SK-N-SH (cell line): Measurements from ENCODE around the gene TMEM221. TPM values are rescaled to one million over a fixed set of nuclear protein-coding genes. Genes with fewer than 3 reads are reported as not detected.

Source experiments
- CTCF ChIA-PET: fragments of 300-600, 350-600 bp; formaldehyde crosslinking; extraction: SDS; loops from one replicate; lab custom pipeline; 2021; lab: Yijun Ruan, JAX
- POLR2A ChIA-PET: fragments of 350-600 bp; sonication (Branson Sonifier 250); formaldehyde crosslinking; extraction: SDS; loops from one replicate; lab custom pipeline; 2020; ENCODE audit warnings: antibody characterized with exemption, inconsistent platforms; lab: Yijun Ruan, JAX
- DNase-seq: peaks from one replicate; pipeline ENCODE4 v3.0.0; 2012
- H2AFZ ChIP-seq: fragments of 200-600 bp; sonication (generic); 2 replicates; pipeline ENCODE4 v1.8.1; 2016; ENCODE audit warnings: antibody characterized with exemption, mild to moderate bottlenecking, low read depth
- H3F3A ChIP-seq: fragments of 200-600 bp; sonication (generic); replicated peaks from 2 replicates; pipeline ENCODE3; 2016; ENCODE audit warnings: antibody characterized with exemption, mild to moderate bottlenecking; ENCODE audit not compliant: insufficient read depth
- H3K27ac ChIP-seq, 2 experiments: fragments of 200-500 bp in 1 of 2; fragments of 200-600 bp in 1 of 2; sonication (Bioruptor generic) in 1 of 2; sonication (generic), shearing (Covaris generic) in 1 of 2; 2 replicates each; pipeline versions ENCODE4 v1.5.1 to v1.6.1; 2014 to 2016; ENCODE audit warnings: low read depth in 2 of 2, inconsistent platforms in 1 of 2, low read length in 1 of 2, mild to moderate bottlenecking in 1 of 2, mixed read lengths in 1 of 2
- H3K27me3 ChIP-seq: fragments of 200-600 bp; sonication (generic), shearing (Covaris generic); 2 replicates; pipeline ENCODE4 v1.6.1; 2016; ENCODE audit warnings: mixed run types; ENCODE audit not compliant: insufficient read depth
- H3K36me3 ChIP-seq, 2 experiments: fragments of 200-500 bp in 1 of 2; fragments of 200-600 bp in 1 of 2; sonication (Bioruptor generic) in 1 of 2; sonication (generic) in 1 of 2; replicated peaks in 1 of 2; 2 replicates each; pipeline versions ENCODE3 to v1.5.1; 2014 to 2016; ENCODE audit warnings: low read length in 1 of 2, mild to moderate bottlenecking in 1 of 2; ENCODE audit not compliant: insufficient read depth in 2 of 2, control insufficient read depth in 1 of 2
- H3K4me1 ChIP-seq, 2 experiments: fragments of 200-500 bp in 1 of 2; fragments of 200-600 bp in 1 of 2; sonication (Bioruptor generic) in 1 of 2; sonication (generic), shearing (Covaris generic) in 1 of 2; 2 replicates each; pipeline versions ENCODE4 v1.5.1 to v1.6.1; 2014 to 2016; ENCODE audit warnings: low read depth in 1 of 2, low read length in 1 of 2, mixed run types in 1 of 2; ENCODE audit not compliant: insufficient read depth in 2 of 2, control insufficient read depth in 1 of 2
- H3K4me2 ChIP-seq: fragments of 200-600 bp; sonication (generic), shearing (Covaris generic); 2 replicates; pipeline ENCODE4 v1.6.1; 2017; ENCODE audit warnings: mixed run types
- H3K4me3 ChIP-seq, 2 experiments: fragments of 200-500 bp in 1 of 2; fragments of 200-600 bp in 1 of 2; sonication (Bioruptor generic) in 1 of 2; sonication (generic), shearing (Covaris generic) in 1 of 2; 2 replicates each; pipeline versions ENCODE4 v1.5.1 to v1.8.1; 2014 to 2016; ENCODE audit warnings: low read depth in 2 of 2, inconsistent platforms in 1 of 2, low read length in 1 of 2, mild to moderate bottlenecking in 1 of 2, mixed read lengths in 1 of 2, moderate library complexity in 1 of 2
- H3K79me2 ChIP-seq: fragments of 200-600 bp; sonication (generic); 2 replicates; pipeline ENCODE4 v1.8.1; 2017; ENCODE audit warnings: mild to moderate bottlenecking; ENCODE audit not compliant: insufficient read depth
- H3K9ac ChIP-seq: fragments of 200-600 bp; sonication (generic); 2 replicates; pipeline ENCODE4 v1.6.1; 2017; ENCODE audit warnings: mixed run types
- H3K9me2 ChIP-seq: fragments of 200-600 bp; sonication (generic); 2 replicates; pipeline ENCODE4 v1.6.1; 2017; ENCODE audit warnings: mixed run types
- H3K9me3 ChIP-seq: fragments of 200-600 bp; sonication (generic); 2 replicates; pipeline ENCODE4 v1.6.1; 2017; ENCODE audit warnings: mixed run types, mild to moderate bottlenecking, moderate library complexity
- H4K20me1 ChIP-seq: fragments of 200-600 bp; sonication (generic); 2 replicates; pipeline ENCODE4 v1.6.1; 2017; ENCODE audit warnings: mild to moderate bottlenecking, mixed run types; ENCODE audit not compliant: insufficient read depth
- CHD2 ChIP-seq: fragments of 150-350 bp; IDR thresholded peaks from 2 replicates; pipeline ENCODE4 v1.6.1; 2018; ENCODE audit warnings: low read length; ENCODE audit not compliant: partially characterized antibody
- ELF1 ChIP-seq: IDR thresholded peaks from 2 replicates; pipeline ENCODE4 v1.4.0; 2012
- FOSL2 ChIP-seq: IDR thresholded peaks from 2 replicates; pipeline ENCODE4 v1.4.0; 2012; ENCODE audit warnings: low read depth, mild to moderate bottlenecking, moderate library complexity, borderline replicate concordance
- FOXJ3 ChIP-seq: sonication (generic); formaldehyde crosslinking; IDR thresholded peaks from 2 replicates; pipeline ENCODE4 v1.5.1; 2020; ENCODE audit warnings: mild to moderate bottlenecking, missing genetic modification reagents
- FOXM1 ChIP-seq: IDR thresholded peaks from 2 replicates; pipeline ENCODE4 v1.4.0; 2012; ENCODE audit warnings: low read depth, mild to moderate bottlenecking
- GABPA ChIP-seq: IDR thresholded peaks from 2 replicates; pipeline ENCODE4 v1.4.0; 2012; ENCODE audit warnings: low read depth, mild to moderate bottlenecking
- GATA2 ChIP-seq: sonication (generic); formaldehyde crosslinking; IDR thresholded peaks from 2 replicates; pipeline ENCODE4 v1.5.0; 2020; ENCODE audit warnings: mild to moderate bottlenecking, missing genetic modification reagents
- NFIC ChIP-seq: IDR thresholded peaks from 2 replicates; pipeline ENCODE4 v1.4.0; 2012; ENCODE audit warnings: borderline replicate concordance
- NRF1 ChIP-seq: IDR thresholded peaks from 2 replicates; pipeline ENCODE4 v1.6.1; 2012; ENCODE audit warnings: low read depth, mild to moderate bottlenecking, low read length
- POLR2AphosphoS5 ChIP-seq: IDR thresholded peaks from 2 replicates; pipeline ENCODE4 v1.6.1; 2012; ENCODE audit warnings: low read depth, low read length
- RAD21 ChIP-seq: IDR thresholded peaks from 2 replicates; pipeline ENCODE4 v1.6.1; 2012; ENCODE audit warnings: mild to moderate bottlenecking, low read length
- RCOR1 ChIP-seq: fragments of 150-350 bp; IDR thresholded peaks from 2 replicates; pipeline ENCODE4 v1.6.1; 2017; ENCODE audit warnings: antibody characterized with exemption, low read length
- REST ChIP-seq: IDR thresholded peaks from 2 replicates; pipeline ENCODE4 v1.6.1; 2012; ENCODE audit warnings: mild to moderate bottlenecking, low read depth, low read length, moderate library complexity
- RFX5 ChIP-seq: IDR thresholded peaks from 2 replicates; pipeline ENCODE4 v1.6.1; 2012; ENCODE audit warnings: mild to moderate bottlenecking, improper control_type of control experiment, low read length
- TEAD4 ChIP-seq: IDR thresholded peaks from 2 replicates; pipeline ENCODE4 v1.4.0; 2012; ENCODE audit warnings: mild to moderate bottlenecking, borderline replicate concordance; ENCODE audit not compliant: insufficient read depth
- ZBTB33 ChIP-seq: IDR thresholded peaks from 2 replicates; pipeline ENCODE4 v1.4.0; 2012; ENCODE audit warnings: low read depth, borderline replicate concordance
- WGBS: methylation state at CpG from one replicate; pipeline ENCODE4 v1.1.6; 2017; ENCODE audit warnings: low lambda C conversion rate; 5-methylcytosine and 5-hydroxymethylcytosine counted together
- polyA plus RNA-seq, 3 experiments: library from polyadenylated mRNA; depleted of rRNA; stranded (reverse); fragments of >200 nt; gene quantifications; 2 replicates each; pipeline ENCODE4 v1.2.3, GENCODE V29; 2012
- TF ChIP-seq, protein P1 (sequence below): IDR thresholded peaks from 2 replicates; pipeline ENCODE4 v1.4.0; 2012; ENCODE audit warnings: low read depth

Gene TMEM221
- polyA plus RNA-seq, 1 of the 3 experiments (the other 2 are of a cell fraction): 0.62 TPM

DNA sequence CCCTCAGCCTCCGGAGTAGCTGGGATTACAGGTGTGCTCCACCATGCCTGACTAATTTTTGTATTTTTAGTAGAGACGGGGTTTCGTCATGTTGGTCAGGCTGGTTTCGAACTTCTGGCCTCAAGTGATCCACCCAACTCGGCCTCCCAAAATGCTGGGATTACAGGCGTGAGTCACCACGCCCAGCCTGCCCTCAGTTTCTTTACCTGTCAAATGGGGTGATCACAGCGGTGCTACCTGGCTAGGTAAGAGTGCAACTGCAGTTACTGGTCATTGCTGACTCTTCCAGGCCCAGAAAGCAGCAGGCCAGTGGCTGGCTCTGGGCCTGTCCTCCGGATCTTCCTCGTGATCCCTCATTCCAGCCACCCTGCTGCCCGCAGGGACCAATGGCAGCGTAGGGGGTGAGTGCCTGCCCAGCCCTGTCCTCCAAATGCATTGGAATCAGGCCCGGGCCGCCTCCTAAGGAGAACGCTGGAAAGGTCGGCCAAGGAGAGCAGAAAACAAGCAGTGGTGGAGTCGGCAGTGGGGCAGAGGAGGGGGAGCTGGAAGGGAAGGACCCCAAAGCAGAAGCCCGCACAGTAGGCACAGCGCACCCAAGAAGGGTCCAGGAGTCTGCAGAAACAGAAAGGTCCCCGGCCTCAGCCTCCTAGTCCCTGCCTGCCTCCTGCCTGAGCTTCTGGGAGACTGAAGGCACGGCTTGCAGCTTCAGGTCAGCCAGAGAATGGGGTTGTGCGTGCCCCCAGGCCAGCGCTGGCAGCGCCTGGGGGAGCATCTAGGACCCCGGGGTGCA, 20.0 kb upstream of the TMEM221 start:
- no peak for TF ChIP-seq NRF1
- TF ChIP-seq TEAD4: no peak
- TF ChIP-seq POLR2AphosphoS5: no peak
- no peak for TF ChIP-seq GABPA
- no peak for TF ChIP-seq CHD2
- TF ChIP-seq, protein P1, sequence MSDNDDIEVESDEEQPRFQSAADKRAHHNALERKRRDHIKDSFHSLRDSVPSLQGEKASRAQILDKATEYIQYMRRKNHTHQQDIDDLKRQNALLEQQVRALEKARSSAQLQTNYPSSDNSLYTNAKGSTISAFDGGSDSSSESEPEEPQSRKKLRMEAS: no peak
- no peak for TF ChIP-seq FOXJ3 (CRISPR knock-in tag)
- no peak for TF ChIP-seq REST
- TF ChIP-seq ELF1: no peak
- no peak for TF ChIP-seq NFIC
- TF ChIP-seq RFX5: no peak
- no peak for TF ChIP-seq FOXM1
- TF ChIP-seq ZBTB33: no peak
- TF ChIP-seq FOSL2: no peak
- TF ChIP-seq GATA2 (CRISPR knock-in tag): no peak
- TF ChIP-seq RAD21: no peak
- TF ChIP-seq RCOR1: no peak
- ChIA-PET POLR2A (interaction anchor here (0.5 to 0.9 kb wide), 2 partner anchors 43 to 46 kb away, joined by 3 to 4 read pairs; partner anchors contain the start of gene PGLS), CTCF (interaction anchor here (0.9 to 2.4 kb wide), 8 partner anchors 16 to 135 kb away, joined by 3 to 9 read pairs (median 4); partner anchors contain the start of gene TMEM221)
- Histone ChIP-seq H2AFZ (peak overlapping the region; percentile 90), H3K4me1 (peaks cover 11 to 17% of the 10 kb centered on the region in 2 experiments; a peak in 3 of 4 replicates), H3K79me2 (peaks cover 26% of the 10 kb centered on the region), H3F3A (peaks cover 3% of the 10 kb centered on the region), H3K9me2 (no peaks in the 10 kb centered on the region), H3K9ac (0 out of 2 replicates have a peak overlapping the region, but pooled peaks have one; percentile 70), H3K36me3 (no peaks in the 10 kb centered on the region), H3K4me2 (peak overlapping the region; percentile 93), H4K20me1 (no peaks in the 10 kb centered on the region; the same call in 1 of the 2 replicates), H3K27ac (peak overlapping the region in 1 of 2 experiments; percentile 72; a peak in 1 of 4 replicates), H3K9me3 (no peaks in the 10 kb centered on the region), H3K27me3 (no peaks in the 10 kb centered on the region), H3K4me3 (no peak overlapping the region)
- no peak for DNase-seq
- 90% methylated on average over 18 of the region's 25 CpGs for WGBS
